Forelimb muscle (tissue), 1 donor: Measurements from ENCODE around the gene PLS3. TPM values are rescaled to one million over a fixed set of nuclear protein-coding genes. Genes with fewer than 3 reads are reported as not detected.
"Not testable (repeated sequence)": the region's sequence is repeated elsewhere in the genome, so short reads cannot be mapped to it uniquely, and the experiment has no call there.

Source experiments
- DNase-seq: peaks from one replicate; pipeline ENCODE4 v3.0.0-alpha.2; 2013; ENCODE audit warnings: low read depth
- polyA plus RNA-seq: library from polyadenylated mRNA; unstranded; fragments of 120-200 nt; gene quantifications from one replicate; pipeline ENCODE4 v1.2.1, GENCODE V29; 2013; ENCODE audit not compliant: insufficient read length

Gene PLS3
- 76.7 TPM for polyA plus RNA-seq

DNA sequence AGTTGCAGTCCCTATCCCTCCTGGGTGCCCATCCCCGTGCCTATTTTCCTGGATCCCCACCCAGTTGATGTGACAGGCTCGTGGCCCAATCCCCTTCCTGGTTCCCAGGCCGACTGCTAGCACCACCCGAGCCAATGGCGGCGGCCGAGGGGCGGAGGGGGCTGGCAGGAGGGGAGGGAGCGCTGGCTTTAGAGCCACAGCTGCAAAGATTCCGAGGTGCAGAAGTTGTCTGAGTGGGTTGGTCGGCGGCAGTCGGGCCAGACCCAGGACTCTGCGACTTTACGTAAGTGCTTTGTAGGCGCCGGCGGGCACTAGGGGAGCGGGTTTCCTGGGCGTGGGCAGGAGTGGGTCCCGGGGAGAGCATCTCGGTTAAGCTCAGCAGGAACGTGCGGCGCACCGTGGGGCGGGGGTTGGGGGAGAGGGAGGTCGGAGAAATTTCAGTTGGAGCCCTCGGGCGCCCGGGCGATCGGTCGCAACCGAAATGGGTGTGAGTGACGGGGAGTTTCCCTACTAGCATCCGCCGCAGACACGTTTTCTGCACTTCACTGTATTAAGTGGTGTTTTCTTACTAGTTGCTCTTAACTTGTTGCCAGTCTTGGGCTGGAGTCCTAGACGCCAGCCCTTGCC, at the start of gene PLS3:
PLS3 (plus strand) TSS at position 197 of the 627 bp plus-strand sequence. CDS start 49,077 bp downstream, outside the sequence.
- DNase-seq = peak; percentile 36

- no peak for DNase-seq
These were observed 42.9 kb upstream of the PLS3 start for GRCh38 chrX:115518113-115518512.

- DNase-seq = no peak
These were observed 39.2 kb upstream of the PLS3 start for GRCh38 chrX:115521741-115522140.

- DNase-seq = no peak
These were observed 38.0 kb upstream of the PLS3 start for GRCh38 chrX:115522952-115523351.

- DNase-seq = no peak
These were observed 35.5 kb upstream of the PLS3 start for GRCh38 chrX:115525486-115525885.

DNA sequence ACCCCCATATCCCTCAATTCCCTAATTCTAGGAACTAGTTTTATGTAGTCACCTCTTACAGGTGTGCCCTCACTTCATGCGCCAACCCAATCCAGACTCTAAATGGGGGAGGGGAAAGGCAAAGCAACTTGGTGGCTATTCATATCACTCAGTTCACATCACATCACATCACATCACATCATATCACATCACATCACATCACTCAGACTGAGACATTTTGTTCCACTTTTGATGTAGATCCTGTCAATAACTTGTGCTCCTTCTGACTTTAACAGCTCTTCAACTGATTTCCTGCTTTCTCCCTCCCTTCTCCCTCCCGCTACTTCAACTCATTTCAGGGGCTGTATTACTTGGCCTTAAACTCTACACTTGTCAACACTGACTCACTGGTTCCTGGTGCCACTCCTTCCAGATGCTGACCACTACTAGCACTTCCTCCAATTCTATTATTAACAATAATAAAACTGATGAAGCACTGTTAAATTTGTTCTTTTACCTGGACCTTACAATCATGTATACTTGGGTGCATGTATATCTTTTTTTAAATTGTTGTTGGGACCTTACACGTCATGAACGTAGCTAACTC, 29.1 kb upstream of the PLS3 start:
- no peak for DNase-seq

DNA sequence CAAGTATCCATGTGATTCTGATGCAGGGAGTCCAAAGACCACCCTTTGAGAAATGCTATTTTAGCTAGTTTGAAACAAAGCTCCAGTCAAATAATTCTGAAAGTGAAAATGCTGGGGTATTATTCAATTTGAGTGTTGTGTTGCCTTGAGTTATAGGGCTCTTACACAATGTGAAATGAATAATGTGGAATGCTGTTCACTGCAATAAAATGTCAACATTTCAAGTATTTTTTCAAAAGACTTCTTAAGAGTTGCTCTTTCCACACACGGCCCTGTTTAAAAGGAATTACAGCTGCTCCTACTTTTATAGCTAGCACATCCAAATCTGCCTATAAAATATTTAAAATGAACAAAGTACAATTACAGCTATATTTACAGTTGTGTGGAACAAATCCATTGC, 27.5 kb upstream of the PLS3 start:
- DNase-seq = no peak

DNA sequence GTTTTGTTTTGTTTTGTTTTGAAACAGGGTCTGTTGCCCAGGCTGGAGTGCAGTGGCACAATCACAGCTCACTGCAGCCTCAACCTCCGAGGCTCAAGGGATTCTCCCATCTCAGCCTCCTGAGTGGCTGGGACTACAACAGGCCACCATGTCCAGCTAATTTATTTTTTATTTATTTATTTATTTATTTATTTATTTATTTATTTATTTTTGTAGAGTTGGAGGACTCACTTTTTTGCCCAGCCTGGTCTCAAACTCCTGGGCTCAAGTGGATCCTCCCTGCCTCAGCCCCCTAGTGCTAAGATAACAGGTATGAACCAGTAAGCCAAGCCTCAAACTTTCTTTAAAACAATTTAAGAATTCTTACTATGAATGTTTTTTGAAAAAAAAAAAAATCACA, 26.6 kb upstream of the PLS3 start:
- no peak for DNase-seq

DNA sequence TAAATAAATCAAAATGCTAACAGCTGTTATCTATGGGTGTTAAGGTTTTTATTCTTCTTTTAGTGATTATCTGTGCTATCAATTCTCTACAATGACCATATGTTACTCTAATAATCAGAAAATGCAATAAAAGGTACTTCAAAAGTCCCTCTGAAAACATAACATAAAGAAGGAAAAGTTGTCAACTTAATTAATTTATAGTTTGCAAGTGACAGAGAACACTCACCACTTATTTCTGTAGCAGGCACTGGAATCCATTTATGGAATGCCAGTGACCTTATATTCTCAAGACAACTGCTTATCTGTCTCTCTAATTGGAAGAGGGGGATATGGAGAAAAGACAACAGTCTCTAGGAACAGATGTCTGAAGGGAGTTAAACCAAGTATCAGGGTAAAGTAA, 25.6 kb upstream of the PLS3 start:
- DNase-seq = no peak

GRCh38 chrX:115535844-115536243, 25.1 kb upstream of the PLS3 start:
- DNase-seq = no peak

DNA sequence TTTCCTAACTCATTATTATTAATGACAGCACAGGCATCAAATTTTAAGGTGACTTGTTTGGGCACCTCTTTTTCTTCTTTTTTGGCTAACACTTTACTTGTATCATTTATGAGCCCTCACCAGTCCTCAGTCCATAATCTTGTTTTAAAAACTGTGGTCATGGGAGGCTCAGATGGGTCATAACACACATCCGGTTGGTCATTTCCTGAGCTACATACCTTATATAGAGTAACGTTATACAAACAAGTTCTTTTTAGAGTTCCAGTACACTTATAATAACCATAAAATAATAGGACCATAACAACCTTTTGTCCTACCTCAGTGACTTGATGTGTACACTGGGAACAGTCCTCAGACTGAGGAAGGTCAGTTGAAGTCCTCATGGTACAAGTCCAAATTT, 21.1 kb upstream of the PLS3 start:
- no peak for DNase-seq

DNA sequence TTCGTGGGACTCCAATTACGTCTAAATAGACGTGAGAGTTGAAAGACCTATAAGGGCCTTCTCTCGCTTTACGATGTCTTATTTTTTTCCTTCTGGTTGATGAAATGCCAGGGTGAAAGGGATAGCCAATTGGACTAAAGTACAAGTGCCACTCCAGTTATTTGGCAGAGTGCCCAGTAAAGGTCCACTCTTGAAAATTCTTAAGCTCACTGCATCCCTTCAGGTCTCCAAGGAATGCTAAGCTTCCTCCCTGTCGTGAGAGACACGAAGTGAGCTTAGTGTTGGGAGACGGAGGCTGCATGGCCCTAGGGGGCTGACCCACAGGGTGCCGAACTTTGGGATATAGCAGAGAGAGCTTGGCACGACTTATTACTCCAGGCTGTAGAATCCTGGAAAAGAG, 19.9 kb upstream of the PLS3 start:
- not testable (repeated sequence) for DNase-seq

- DNase-seq = no peak
These were observed 13.5 kb upstream of the PLS3 start for GRCh38 chrX:115547448-115547847.

DNA sequence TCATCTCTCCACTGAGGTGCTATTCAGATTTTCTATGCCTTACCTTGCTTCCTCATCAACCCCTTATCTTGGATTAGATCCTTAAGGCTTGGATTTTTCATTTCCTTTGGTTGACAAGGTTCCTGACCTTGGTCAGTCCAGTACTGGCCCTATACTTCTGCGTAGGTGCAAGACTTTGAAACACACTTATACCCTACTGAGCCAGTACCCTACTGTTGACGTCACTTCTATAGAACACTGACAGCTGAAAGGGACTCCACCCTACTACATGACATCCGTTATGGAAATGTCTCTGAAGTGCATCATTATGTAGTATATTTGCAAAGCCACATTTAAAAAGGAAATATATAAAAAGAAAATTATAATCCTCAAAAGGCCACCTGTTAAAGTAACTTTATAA, 12.0 kb upstream of the PLS3 start:
- no peak for DNase-seq

DNA sequence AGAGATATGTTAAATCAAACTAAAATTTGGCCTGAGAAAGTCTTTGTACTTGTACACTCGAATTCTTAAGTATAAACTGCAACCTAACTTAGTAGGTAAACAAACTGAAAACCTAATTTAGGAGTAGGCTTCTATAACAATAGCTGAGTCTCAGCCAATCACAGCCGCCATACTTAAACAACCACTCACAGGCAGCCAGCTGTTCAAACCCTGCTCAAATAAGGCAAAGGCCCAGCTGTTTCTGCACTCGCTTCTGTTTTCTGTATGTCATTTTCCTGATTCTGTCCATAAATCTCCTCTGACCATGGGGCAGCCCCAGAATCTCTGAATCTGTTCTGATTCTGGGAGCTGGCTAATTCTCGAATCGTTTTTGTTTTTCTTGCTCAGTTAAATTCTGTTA, 7.8 kb upstream of the PLS3 start:
- DNase-seq = no peak

GRCh38 chrX:115559672-115560071, 1.3 kb upstream of the PLS3 start:
- DNase-seq = no peak

GRCh38 chrX:115560211-115560977, 580 bp upstream of the PLS3 start:
- DNase-seq = no peak

DNA sequence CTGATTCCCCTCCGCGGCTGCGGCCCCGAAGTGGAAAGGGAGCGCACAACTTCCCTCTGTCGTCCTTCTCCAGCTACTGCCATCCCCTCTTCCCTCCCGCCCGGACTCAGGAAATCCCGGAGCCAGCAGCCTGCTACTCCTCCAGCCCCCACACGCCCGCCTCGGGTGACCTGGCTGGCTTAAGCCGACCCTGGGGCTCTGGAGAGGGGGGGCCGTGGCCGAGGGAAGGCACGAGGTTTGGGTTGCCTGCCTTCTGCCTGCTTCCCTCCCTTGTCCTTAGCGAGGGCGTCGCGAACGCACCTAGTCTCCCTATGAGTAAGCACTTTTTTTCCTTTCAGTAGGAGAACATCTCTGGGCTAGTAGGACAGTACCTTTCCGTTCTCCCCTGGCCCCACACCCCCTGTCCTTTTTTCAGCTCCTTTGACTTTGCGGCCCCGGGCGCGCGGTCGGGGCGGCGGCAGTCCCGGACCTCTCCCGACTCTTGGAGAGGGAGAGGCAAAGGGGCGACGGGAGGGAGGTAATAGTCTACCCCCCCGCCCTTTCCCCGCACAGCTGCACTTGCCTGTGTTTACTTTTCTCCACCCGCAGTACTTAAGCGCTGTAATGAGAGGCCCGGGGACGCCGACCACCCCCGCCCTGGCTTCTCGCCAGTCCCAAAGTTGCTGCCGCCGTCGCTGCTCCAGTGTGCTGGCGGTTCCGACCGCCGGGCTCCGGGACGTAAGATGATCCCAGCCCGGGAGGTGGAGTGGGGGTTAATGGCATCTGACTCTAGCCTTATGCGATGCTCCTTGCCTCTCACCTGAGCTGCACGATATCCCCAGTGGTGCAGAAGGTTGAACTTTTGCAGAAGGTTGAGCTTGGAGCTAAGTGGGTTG, 868 bp downstream of the PLS3 start:
- no peak for DNase-seq

- DNase-seq = no peak
These were observed 1.5 kb downstream of the PLS3 start for GRCh38 chrX:115562480-115562847.

DNA sequence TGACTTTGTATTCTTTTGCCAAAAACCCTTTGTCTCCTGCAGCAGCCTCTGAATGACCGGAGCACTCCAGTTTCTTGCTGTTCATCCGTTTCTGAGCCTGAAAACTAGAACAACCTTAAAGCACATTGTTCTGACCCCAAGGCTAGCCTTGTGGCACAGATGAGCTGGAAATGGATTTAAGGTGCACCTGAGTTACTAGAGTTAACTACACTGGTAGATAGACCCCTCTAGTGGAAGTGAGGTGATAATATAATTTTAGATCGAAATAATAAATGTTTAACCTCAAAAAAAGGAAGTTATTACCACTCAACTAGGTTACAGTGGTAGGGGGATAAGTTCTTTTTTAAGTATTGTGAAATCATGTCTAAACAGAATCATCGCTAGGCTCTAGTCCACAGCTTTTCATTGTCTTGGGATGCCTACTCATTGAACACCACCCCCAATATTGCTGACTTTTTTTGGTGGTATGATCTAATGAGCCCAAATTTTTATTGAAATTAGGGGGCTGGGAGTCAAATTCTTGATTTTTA, 2.7 kb downstream of the PLS3 start:
- no peak for DNase-seq

DNA sequence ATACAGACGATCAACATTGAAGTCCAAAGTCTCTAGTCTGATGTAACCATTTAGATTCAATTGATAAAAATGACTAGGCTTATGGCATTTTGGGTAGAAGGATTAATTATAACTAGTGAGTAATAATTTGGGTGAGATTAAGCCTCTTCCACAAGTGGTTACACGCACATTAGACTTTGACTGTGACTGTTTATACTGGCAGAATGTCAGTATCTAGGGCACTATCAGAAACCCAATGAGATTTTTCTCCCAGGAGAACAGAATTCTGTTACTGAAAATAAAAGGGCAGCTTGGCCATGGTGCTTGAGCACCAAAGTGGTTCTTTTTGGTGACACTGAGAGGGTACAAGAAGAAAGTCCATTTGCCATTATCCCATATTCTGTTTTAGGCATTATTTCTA, 3.3 kb downstream of the PLS3 start:
- DNase-seq = no peak

DNA sequence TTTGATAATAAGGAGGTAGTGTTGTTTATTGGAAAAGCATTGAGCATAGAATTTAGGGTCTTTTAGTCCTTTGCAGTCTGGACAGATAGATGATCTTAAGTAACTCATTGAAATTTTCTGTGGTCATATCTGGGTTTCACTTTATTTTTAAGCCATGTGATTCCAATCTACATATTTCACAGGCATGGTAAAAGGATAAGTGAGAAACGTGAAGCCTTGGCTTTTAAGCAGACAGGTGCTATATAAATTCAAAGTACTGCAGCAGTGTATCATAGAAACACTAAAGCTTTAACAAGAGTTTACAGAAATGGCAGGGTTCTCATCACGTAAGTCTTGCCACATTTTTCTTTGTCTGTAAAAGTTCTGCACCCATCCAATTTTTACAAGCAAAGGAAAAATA, 4.9 kb downstream of the PLS3 start:
- no peak for DNase-seq
